ENCODE data around the gene TMEM121.
A peak's percentile ranks its signal among the peaks of the same experiment; 100 is the strongest.

DNA sequence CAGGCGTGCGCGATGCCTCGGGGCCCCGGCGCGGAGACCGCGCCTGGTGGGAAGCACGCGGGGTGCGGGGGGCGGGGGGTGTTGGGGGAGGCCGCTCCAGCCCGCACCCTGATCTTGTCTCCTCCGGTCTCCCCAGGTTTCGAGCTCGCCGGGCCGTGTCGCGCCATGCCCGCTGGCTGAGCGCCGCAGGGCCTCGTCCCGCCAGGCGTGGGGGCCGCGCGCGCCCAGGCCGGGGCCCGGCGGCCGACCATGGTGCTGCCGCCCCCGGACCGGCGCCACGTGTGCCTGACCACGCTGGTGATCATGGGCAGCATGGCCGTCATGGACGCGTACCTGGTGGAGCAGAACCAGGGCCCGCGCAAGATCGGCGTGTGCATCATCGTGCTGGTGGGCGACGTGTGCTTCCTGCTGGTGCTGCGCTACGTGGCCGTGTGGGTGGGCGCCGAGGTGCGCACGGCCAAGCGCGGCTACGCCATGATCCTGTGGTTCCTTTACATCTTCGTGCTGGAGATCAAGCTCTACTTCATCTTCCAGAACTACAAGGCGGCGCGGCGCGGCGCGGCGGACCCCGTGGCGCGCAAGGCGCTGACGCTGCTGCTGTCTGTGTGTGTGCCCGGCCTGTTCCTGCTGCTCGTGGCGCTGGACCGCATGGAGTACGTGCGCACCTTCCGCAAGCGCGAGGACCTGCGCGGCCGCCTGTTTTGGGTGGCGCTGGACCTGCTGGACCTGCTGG lies 2.4 kb downstream of the TMEM121 start:
- TF ChIP-seq, protein P1, sequence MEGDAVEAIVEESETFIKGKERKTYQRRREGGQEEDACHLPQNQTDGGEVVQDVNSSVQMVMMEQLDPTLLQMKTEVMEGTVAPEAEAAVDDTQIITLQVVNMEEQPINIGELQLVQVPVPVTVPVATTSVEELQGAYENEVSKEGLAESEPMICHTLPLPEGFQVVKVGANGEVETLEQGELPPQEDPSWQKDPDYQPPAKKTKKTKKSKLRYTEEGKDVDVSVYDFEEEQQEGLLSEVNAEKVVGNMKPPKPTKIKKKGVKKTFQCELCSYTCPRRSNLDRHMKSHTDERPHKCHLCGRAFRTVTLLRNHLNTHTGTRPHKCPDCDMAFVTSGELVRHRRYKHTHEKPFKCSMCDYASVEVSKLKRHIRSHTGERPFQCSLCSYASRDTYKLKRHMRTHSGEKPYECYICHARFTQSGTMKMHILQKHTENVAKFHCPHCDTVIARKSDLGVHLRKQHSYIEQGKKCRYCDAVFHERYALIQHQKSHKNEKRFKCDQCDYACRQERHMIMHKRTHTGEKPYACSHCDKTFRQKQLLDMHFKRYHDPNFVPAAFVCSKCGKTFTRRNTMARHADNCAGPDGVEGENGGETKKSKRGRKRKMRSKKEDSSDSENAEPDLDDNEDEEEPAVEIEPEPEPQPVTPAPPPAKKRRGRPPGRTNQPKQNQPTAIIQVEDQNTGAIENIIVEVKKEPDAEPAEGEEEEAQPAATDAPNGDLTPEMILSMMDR (IDR thresholded peaks at IDR 0.05) = peak in 5 of 12 donors; percentile 17 to 45 (median 21)
- TF ChIP-seq POLR2A (IDR thresholded peaks at IDR 0.05) = no peak

Data from heart left ventricle (tissue), 13 donors.